ENCODE data around the gene ALPL.

- TF ChIP-seq EZH2phosphoT487 (conservative IDR thresholded peaks at IDR 0.05; ENCODE audit: low read length), result no peak
- no peak for TF ChIP-seq CTCF (IDR thresholded peaks at IDR 0.05; ENCODE audit: insufficient read depth, low read length, poor library complexity, severe bottlenecking)
Measured at GRCh38 chr1:21552715-21553114, 43.5 kb downstream of the ALPL start.
